Measurements from ENCODE around the gene DNAJC13.

The DNAJC13 gene

DNA sequence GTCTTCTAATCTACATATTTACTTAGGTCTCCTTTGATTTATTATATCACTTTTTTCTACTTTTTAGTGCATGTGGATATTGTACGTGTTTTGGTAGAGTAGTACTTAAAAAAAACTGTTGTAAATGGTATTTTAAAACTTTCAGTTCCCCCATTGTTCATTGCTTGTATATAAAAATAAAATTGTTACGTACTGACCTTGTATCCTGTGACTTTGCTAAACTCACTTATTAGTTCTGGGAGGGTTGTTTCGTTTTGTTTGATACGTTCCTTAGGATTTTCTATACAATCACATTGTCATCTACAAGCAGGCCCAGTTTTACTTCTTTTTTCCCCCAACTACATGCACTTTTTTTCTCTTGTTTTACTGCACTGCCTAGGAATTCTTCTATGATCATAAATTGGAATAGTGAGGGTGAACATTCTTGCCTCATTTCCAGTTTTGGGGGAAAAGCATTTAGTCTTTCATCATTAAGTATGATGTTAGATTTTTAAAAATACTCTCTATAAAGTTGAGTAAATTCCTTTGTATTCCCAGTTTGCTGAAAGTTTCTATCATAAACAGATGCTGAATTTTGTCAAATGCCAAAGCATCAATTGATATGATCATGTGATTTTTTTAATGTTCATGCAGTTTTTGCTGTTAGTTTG, 146.2 kb downstream of the DNAJC13 start:
- Histone ChIP-seq H3K4me1 (ENCODE audit: low read length) (peaks cover 36% of the 10 kb centered on the region), H3K9me3 (replicated peaks; ENCODE audit: insufficient read depth, low read length) (no peaks in the 10 kb centered on the region), H3F3A (ENCODE audit: insufficient read depth, low read length) (peaks cover 14% of the 10 kb centered on the region), H3K27me3 (replicated peaks; ENCODE audit: insufficient read depth, low read length) (no peaks in the 10 kb centered on the region), H3K36me3 (replicated peaks; ENCODE audit: insufficient read depth, low read length) (no peaks in the 10 kb centered on the region), H3K27ac (ENCODE audit: low read length) (peak overlapping the region; percentile 44), H3K9me2 (replicated peaks; ENCODE audit: insufficient read depth, low read length) (no peaks in the 10 kb centered on the region), H4K20me1 (ENCODE audit: insufficient read depth, low read length) (no peaks in the 10 kb centered on the region), H3K4me2 (ENCODE audit: low read depth, low read length) (peak overlapping the region; percentile 34; the same call in 1 of the 2 replicates), H3K4me3 (ENCODE audit: low read length) (no peak overlapping the region), H3K79me2 (ENCODE audit: low read length) (no peaks in the 10 kb centered on the region), H3K9ac (ENCODE audit: low read length) (peak overlapping the region; percentile 8; the same call in 1 of the 2 replicates), H2AFZ (ENCODE audit: low read length) (no peak overlapping the region)
- no peak for DNase-seq
- TF ChIP-seq EZH2phosphoT487 (IDR thresholded peaks at IDR 0.05; ENCODE audit: low read length), result no peak
- TF ChIP-seq EZH2 (optimal IDR thresholded peaks at IDR 0.05; ENCODE audit: low read depth, low read length), result no peak
- TF ChIP-seq, protein P1, sequence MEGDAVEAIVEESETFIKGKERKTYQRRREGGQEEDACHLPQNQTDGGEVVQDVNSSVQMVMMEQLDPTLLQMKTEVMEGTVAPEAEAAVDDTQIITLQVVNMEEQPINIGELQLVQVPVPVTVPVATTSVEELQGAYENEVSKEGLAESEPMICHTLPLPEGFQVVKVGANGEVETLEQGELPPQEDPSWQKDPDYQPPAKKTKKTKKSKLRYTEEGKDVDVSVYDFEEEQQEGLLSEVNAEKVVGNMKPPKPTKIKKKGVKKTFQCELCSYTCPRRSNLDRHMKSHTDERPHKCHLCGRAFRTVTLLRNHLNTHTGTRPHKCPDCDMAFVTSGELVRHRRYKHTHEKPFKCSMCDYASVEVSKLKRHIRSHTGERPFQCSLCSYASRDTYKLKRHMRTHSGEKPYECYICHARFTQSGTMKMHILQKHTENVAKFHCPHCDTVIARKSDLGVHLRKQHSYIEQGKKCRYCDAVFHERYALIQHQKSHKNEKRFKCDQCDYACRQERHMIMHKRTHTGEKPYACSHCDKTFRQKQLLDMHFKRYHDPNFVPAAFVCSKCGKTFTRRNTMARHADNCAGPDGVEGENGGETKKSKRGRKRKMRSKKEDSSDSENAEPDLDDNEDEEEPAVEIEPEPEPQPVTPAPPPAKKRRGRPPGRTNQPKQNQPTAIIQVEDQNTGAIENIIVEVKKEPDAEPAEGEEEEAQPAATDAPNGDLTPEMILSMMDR (IDR thresholded peaks at IDR 0.05; ENCODE audit: low read length), result no peak

GRCh38 chr3:132564070-132564465, 146.8 kb downstream of the DNAJC13 start:
- peaks cover 19% of the 10 kb centered on the region for H3F3A ChIP-seq (ENCODE audit: insufficient read depth, low read length)
- H2AFZ ChIP-seq (ENCODE audit: low read length), result no peak overlapping the region
- no peaks in the 10 kb centered on the region for H4K20me1 ChIP-seq (ENCODE audit: insufficient read depth, low read length)
- H3K9ac ChIP-seq (ENCODE audit: low read length), result no peak overlapping the region
- no peak overlapping the region for H3K4me3 ChIP-seq (ENCODE audit: low read length)
- H3K4me1 ChIP-seq (ENCODE audit: low read length), result peaks cover 41% of the 10 kb centered on the region
- H3K79me2 ChIP-seq (ENCODE audit: low read length), result no peaks in the 10 kb centered on the region
- peak overlapping the region; percentile 34; the same call in 1 of the 2 replicates for H3K4me2 ChIP-seq (ENCODE audit: low read depth, low read length)
- no peaks in the 10 kb centered on the region for H3K36me3 ChIP-seq (replicated peaks; ENCODE audit: insufficient read depth, low read length)
- no peaks in the 10 kb centered on the region for H3K9me2 ChIP-seq (replicated peaks; ENCODE audit: insufficient read depth, low read length)
- DNase-seq, result no peak
- TF ChIP-seq EZH2phosphoT487 (IDR thresholded peaks at IDR 0.05; ENCODE audit: low read length) (no peak), EZH2 (optimal IDR thresholded peaks at IDR 0.05; ENCODE audit: low read depth, low read length) (no peak)
- TF ChIP-seq, protein P1 (IDR thresholded peaks at IDR 0.05; ENCODE audit: low read length), result no peak
- no peaks in the 10 kb centered on the region for H3K27me3 ChIP-seq (replicated peaks; ENCODE audit: insufficient read depth, low read length)
- H3K9me3 ChIP-seq (replicated peaks; ENCODE audit: insufficient read depth, low read length), result no peaks in the 10 kb centered on the region
- peak overlapping the region; percentile 44; the same call in 1 of the 2 replicates for H3K27ac ChIP-seq (ENCODE audit: low read length)

DNA sequence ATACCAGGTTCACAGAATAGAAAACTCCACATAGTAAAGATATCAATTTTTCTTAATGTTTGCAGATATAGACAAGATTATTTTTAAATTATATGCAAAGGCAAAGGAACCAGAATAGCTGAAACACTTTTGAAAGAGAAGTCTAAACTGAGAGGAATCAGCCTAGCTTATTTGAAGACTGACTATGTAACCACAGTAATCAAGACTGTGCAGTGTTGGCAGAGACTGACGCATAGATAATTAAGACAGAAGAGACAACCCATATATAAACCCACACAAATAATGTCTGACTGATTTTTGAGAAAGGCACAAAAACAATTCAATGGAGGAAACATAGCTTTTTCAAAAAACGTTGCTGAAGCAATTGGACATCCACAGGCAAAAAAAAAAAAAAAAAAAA, 151.1 kb downstream of the DNAJC13 start:
- H3K36me3 ChIP-seq (replicated peaks; ENCODE audit: insufficient read depth, low read length), result no peaks in the 10 kb centered on the region
- TF ChIP-seq EZH2 (optimal IDR thresholded peaks at IDR 0.05; ENCODE audit: low read depth, low read length) (no peak), EZH2phosphoT487 (IDR thresholded peaks at IDR 0.05; ENCODE audit: low read length) (no peak)
- TF ChIP-seq, protein P1 (IDR thresholded peaks at IDR 0.05; ENCODE audit: low read length), result no peak
- H3K4me2 ChIP-seq (ENCODE audit: low read depth, low read length), result peak overlapping the region; percentile 76
- H3K4me3 ChIP-seq (ENCODE audit: low read length), result no peak overlapping the region
- no peaks in the 10 kb centered on the region for H3K9me2 ChIP-seq (replicated peaks; ENCODE audit: insufficient read depth, low read length)
- no peaks in the 10 kb centered on the region for H3K9me3 ChIP-seq (replicated peaks; ENCODE audit: insufficient read depth, low read length)
- peaks cover 29% of the 10 kb centered on the region for H3F3A ChIP-seq (ENCODE audit: insufficient read depth, low read length)
- peak overlapping the region; percentile 63 for H3K9ac ChIP-seq (ENCODE audit: low read length)
- H3K27ac ChIP-seq (ENCODE audit: low read length), result peak overlapping the region; percentile 97
- peaks cover 46% of the 10 kb centered on the region for H3K4me1 ChIP-seq (ENCODE audit: low read length)
- no peaks in the 10 kb centered on the region for H3K79me2 ChIP-seq (ENCODE audit: low read length)
- no peaks in the 10 kb centered on the region for H3K27me3 ChIP-seq (replicated peaks; ENCODE audit: insufficient read depth, low read length)
- no peaks in the 10 kb centered on the region for H4K20me1 ChIP-seq (ENCODE audit: insufficient read depth, low read length)
- no peak overlapping the region for H2AFZ ChIP-seq (ENCODE audit: low read length)
- DNase-seq, result peak; percentile 33
